Tibial nerve (tissue), 4 donors: Measurements from ENCODE around the gene PRICKLE2. TPM values are rescaled to one million over a fixed set of nuclear protein-coding genes. Genes with fewer than 3 reads are reported as not detected.
A peak's percentile ranks its signal among the peaks of the same experiment; 100 is the strongest.

Source experiments
- DNase-seq, 2 donors: peaks; one replicate each; pipeline ENCODE4 v3.0.0-alpha.2; 2019; ENCODE audit warnings: low spot score in 2 of 2
- H3K27ac ChIP-seq, 4 donors: fragments of 200-600 bp; sonication (generic) in 3 of 4; one replicate each; pipeline ENCODE4 v1.5.1; 2017 to 2019; ENCODE audit warnings: mild to moderate bottlenecking in 1 of 4
- H3K27me3 ChIP-seq, 2 donors: fragments of 200-600 bp; sonication (generic) in 1 of 2; one replicate each; pipeline versions ENCODE4 v1.5.1 to v1.6.0; 2017 to 2019
- H3K36me3 ChIP-seq, 3 donors: fragments of 200-600 bp; sonication (generic); one replicate each; pipeline ENCODE4 v1.5.1; 2018 to 2019
- H3K4me1 ChIP-seq, 4 donors: fragments of 200-600 bp; sonication (generic) in 3 of 4; one replicate each; pipeline ENCODE4 v1.5.1; 2017 to 2019
- H3K4me3 ChIP-seq, 4 donors: fragments of 200-600 bp; sonication (generic) in 3 of 4; one replicate each; pipeline ENCODE4 v1.5.1; 2017 to 2019; ENCODE audit warnings: mild to moderate bottlenecking in 1 of 4, moderate library complexity in 1 of 4
- H3K9me3 ChIP-seq, 4 donors: fragments of 200-600 bp; sonication (generic) in 3 of 4; one replicate each; pipeline ENCODE4 v1.5.1; 2017 to 2019
- EP300 ChIP-seq, 2 donors: sonication (generic); formaldehyde crosslinking; IDR thresholded peaks; one replicate each; pipeline ENCODE4 v1.6.1; 2017; ENCODE audit warnings: antibody characterized with exemption in 2 of 2, mild to moderate bottlenecking in 1 of 2
- POLR2A ChIP-seq, 2 donors: fragments of 450-650 bp; IDR thresholded peaks; one replicate each; pipeline ENCODE4 v1.6.1; 2017; ENCODE audit warnings: antibody characterized with exemption in 2 of 2, mild to moderate bottlenecking in 2 of 2, moderate library complexity in 2 of 2
- WGBS, 2 donors: methylation state at CpG; one replicate each; pipeline ENCODE4 v1.1.5; 2018; 5-methylcytosine and 5-hydroxymethylcytosine counted together
- total RNA-seq, 4 donors: library from RNA; depleted of rRNA; stranded (reverse); fragments of >200 nt; gene quantifications; one replicate each; pipeline ENCODE4 v1.1.0, GENCODE V29; 2016
- TF ChIP-seq, protein P1 (sequence below), 5 experiments: fragments of 200-600 bp in 3 of 5; fragments of 450-650 bp in 2 of 5; sonication (generic) in 3 of 5; IDR thresholded peaks; one replicate each; pipeline ENCODE4 v1.5.1; 2016 to 2019; ENCODE audit warnings: antibody characterized with exemption in 5 of 5, mild to moderate bottlenecking in 3 of 5, moderate library complexity in 2 of 5

PRICKLE2 gene
- total RNA-seq, 4 donors from 2014 or later: 24.5 to 39.1 (median 35.2) TPM

GRCh38 chr3:64185436-64185835 is 39.8 kb downstream of the PRICKLE2 start:
- peaks cover 6 to 69% (median 32%) of the 10 kb centered on the region in 4 donors for H3K4me1 ChIP-seq
- no peak for DNase-seq
- TF ChIP-seq, protein P1, sequence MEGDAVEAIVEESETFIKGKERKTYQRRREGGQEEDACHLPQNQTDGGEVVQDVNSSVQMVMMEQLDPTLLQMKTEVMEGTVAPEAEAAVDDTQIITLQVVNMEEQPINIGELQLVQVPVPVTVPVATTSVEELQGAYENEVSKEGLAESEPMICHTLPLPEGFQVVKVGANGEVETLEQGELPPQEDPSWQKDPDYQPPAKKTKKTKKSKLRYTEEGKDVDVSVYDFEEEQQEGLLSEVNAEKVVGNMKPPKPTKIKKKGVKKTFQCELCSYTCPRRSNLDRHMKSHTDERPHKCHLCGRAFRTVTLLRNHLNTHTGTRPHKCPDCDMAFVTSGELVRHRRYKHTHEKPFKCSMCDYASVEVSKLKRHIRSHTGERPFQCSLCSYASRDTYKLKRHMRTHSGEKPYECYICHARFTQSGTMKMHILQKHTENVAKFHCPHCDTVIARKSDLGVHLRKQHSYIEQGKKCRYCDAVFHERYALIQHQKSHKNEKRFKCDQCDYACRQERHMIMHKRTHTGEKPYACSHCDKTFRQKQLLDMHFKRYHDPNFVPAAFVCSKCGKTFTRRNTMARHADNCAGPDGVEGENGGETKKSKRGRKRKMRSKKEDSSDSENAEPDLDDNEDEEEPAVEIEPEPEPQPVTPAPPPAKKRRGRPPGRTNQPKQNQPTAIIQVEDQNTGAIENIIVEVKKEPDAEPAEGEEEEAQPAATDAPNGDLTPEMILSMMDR (IDR thresholded peaks at IDR 0.05): no peak
- no peak for TF ChIP-seq POLR2A (IDR thresholded peaks at IDR 0.05)
- no peak for TF ChIP-seq EP300 (IDR thresholded peaks at IDR 0.05)
- 89 to 98% methylated on average over 2 of the region's 2 CpGs for WGBS, 2 donors
- H3K27me3 ChIP-seq: no peaks in the 10 kb centered on the region
- H3K9me3 ChIP-seq: no peaks in the 10 kb centered on the region
- H3K27ac ChIP-seq: peak overlapping the region in 1 of 4 donors; percentile 87
- no peaks in the 10 kb centered on the region for H3K36me3 ChIP-seq
- no peak overlapping the region for H3K4me3 ChIP-seq

DNA sequence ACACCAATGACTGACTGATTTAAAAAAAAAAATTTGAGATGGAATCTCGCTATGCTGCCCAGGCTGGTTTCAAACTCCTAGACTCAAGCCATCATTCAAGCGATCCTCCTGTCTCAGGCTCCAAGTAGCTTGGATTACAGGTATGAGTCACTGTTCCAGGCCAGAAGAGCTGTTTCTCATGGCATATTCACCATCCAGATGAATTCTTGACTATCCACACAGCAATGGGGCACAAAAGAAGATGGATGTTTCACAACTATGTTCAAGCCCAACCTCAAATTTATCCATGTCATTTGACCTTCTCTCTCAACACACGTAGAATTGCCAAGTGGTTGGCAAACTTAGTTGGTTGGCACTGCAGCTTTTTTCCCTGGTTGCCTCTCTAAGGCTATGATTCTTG is 40.6 kb downstream of the PRICKLE2 start:
- 75 to 79% methylated on average over 3 of the region's 3 CpGs for WGBS, 2 donors
- H3K9me3 ChIP-seq: no peaks in the 10 kb centered on the region
- TF ChIP-seq, protein P1 (IDR thresholded peaks at IDR 0.05): no peak
- TF ChIP-seq EP300 (IDR thresholded peaks at IDR 0.05): no peak
- TF ChIP-seq POLR2A (IDR thresholded peaks at IDR 0.05): no peak
- H3K27me3 ChIP-seq: no peaks in the 10 kb centered on the region
- peak overlapping the region in 1 of 4 donors; percentile 87 for H3K27ac ChIP-seq
- H3K4me1 ChIP-seq: peaks cover 6 to 61% (median 28%) of the 10 kb centered on the region in 4 donors
- no peaks in the 10 kb centered on the region for H3K36me3 ChIP-seq
- H3K4me3 ChIP-seq: no peak overlapping the region
- no peak for DNase-seq

GRCh38 chr3:64179860-64180259 is 45.4 kb downstream of the PRICKLE2 start:
- TF ChIP-seq POLR2A (IDR thresholded peaks at IDR 0.05): no peak
- TF ChIP-seq, protein P1 (IDR thresholded peaks at IDR 0.05): no peak
- no peak for TF ChIP-seq EP300 (IDR thresholded peaks at IDR 0.05)
- Histone ChIP-seq H3K4me3 (no peak overlapping the region), H3K27me3 (no peaks in the 10 kb centered on the region), H3K4me1 (peaks cover 0 to 19% (median 4%) of the 10 kb centered on the region in 4 donors), H3K36me3 (no peaks in the 10 kb centered on the region), H3K9me3 (no peaks in the 10 kb centered on the region), H3K27ac (no peak overlapping the region)
- 100% methylated on average over 1 of the region's 1 CpG for WGBS, 2 donors
- DNase-seq: no peak

DNA sequence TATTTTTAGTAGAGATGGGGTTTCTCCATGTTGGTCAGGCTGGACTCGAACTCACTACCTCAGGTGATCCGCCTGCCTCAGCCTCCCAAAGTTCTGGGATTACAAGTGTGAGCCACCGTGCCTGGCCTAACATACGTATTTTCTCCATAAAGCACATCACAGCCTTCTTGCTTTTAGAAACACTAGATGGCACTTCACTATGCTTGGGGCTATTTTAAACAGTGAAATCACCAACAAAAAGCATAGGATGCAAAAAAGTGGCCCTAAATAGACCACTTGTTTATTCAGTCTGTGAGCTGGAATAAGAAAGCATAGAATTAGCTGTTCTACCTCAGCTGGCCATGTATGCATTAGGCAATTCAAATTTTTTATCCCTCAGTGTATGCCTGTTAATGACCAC is 46.0 kb downstream of the PRICKLE2 start:
- H3K4me3 ChIP-seq: no peak overlapping the region

GRCh38 chr3:64178419-64178818 is 46.8 kb downstream of the PRICKLE2 start:
- no peak for TF ChIP-seq EP300 (IDR thresholded peaks at IDR 0.05)
- no peak for TF ChIP-seq POLR2A (IDR thresholded peaks at IDR 0.05)
- TF ChIP-seq, protein P1 (IDR thresholded peaks at IDR 0.05): no peak
- Histone ChIP-seq H3K4me3 (no peak overlapping the region), H3K27ac (no peak overlapping the region), H3K36me3 (no peaks in the 10 kb centered on the region), H3K9me3 (no peaks in the 10 kb centered on the region), H3K27me3 (no peaks in the 10 kb centered on the region), H3K4me1 (peaks cover 0 to 6% (median 0%) of the 10 kb centered on the region in 4 donors)
- WGBS, 2 donors: 76 to 93% methylated on average over 2 of the region's 2 CpGs
- no peak for DNase-seq

More for the DNA sequence above, 46.0 kb downstream of the PRICKLE2 start:
- Histone ChIP-seq H3K4me1 (peaks cover 0 to 13% (median 1%) of the 10 kb centered on the region in 4 donors), H3K27me3 (no peaks in the 10 kb centered on the region), H3K36me3 (no peaks in the 10 kb centered on the region), H3K27ac (no peak overlapping the region), H3K9me3 (no peaks in the 10 kb centered on the region)
- 84 to 89% methylated on average over 4 of the region's 4 CpGs for WGBS, 2 donors
- TF ChIP-seq EP300 (IDR thresholded peaks at IDR 0.05): no peak
- TF ChIP-seq POLR2A (IDR thresholded peaks at IDR 0.05): no peak
- TF ChIP-seq, protein P1 (IDR thresholded peaks at IDR 0.05): no peak
- no peak for DNase-seq
